ENCODE data around the gene SHF.

Gene SHF

GRCh38 chr15:45128971-45129639 is 58.7 kb downstream of the SHF start:
- TF ChIP-seq POLR2A (IDR thresholded peaks at IDR 0.05; ENCODE audit: low read depth, low read length), result no peak
- TF ChIP-seq TAF1 (IDR thresholded peaks at IDR 0.05; ENCODE audit: borderline replicate concordance, low read depth, low read length), result no peak
- TF ChIP-seq POLR2AphosphoS5 (IDR thresholded peaks at IDR 0.05; ENCODE audit: low read depth, low read length), result no peak
- FAIRE-seq (no peak), DNase-seq (ENCODE audit: insufficient read length) (no peak)

- DNase-seq (ENCODE audit: insufficient read length), result no peak
- no peak for TF ChIP-seq POLR2A (IDR thresholded peaks at IDR 0.05; ENCODE audit: low read depth, low read length)
- TF ChIP-seq POLR2AphosphoS5 (IDR thresholded peaks at IDR 0.05; ENCODE audit: low read depth, low read length), result no peak
- TF ChIP-seq TAF1 (IDR thresholded peaks at IDR 0.05; ENCODE audit: borderline replicate concordance, low read depth, low read length), result no peak
- no peak for FAIRE-seq
These were observed 61.1 kb downstream of the SHF start for GRCh38 chr15:45126535-45127158.

- TF ChIP-seq TAF1 (IDR thresholded peaks at IDR 0.05; ENCODE audit: borderline replicate concordance, low read depth, low read length), result no peak
- TF ChIP-seq POLR2A (IDR thresholded peaks at IDR 0.05; ENCODE audit: low read depth, low read length), result no peak
- no peak for TF ChIP-seq POLR2AphosphoS5 (IDR thresholded peaks at IDR 0.05; ENCODE audit: low read depth, low read length)
- FAIRE-seq (no peak), DNase-seq (ENCODE audit: insufficient read length) (no peak)
These were observed 64.4 kb downstream of the SHF start for GRCh38 chr15:45123397-45123796.

- DNase-seq (ENCODE audit: insufficient read length) (no peak), FAIRE-seq (no peak)
- TF ChIP-seq POLR2A (IDR thresholded peaks at IDR 0.05; ENCODE audit: low read depth, low read length) (no peak), TAF1 (IDR thresholded peaks at IDR 0.05; ENCODE audit: borderline replicate concordance, low read depth, low read length) (no peak), POLR2AphosphoS5 (IDR thresholded peaks at IDR 0.05; ENCODE audit: low read depth, low read length) (no peak)
These were observed 65.0 kb downstream of the SHF start for GRCh38 chr15:45122719-45123118.

- TF ChIP-seq TAF1 (IDR thresholded peaks at IDR 0.05; ENCODE audit: borderline replicate concordance, low read depth, low read length) (no peak), POLR2AphosphoS5 (IDR thresholded peaks at IDR 0.05; ENCODE audit: low read depth, low read length) (no peak), POLR2A (IDR thresholded peaks at IDR 0.05; ENCODE audit: low read depth, low read length) (no peak)
- FAIRE-seq (no peak), DNase-seq (ENCODE audit: insufficient read length) (no peak)
These were observed 65.9 kb downstream of the SHF start for GRCh38 chr15:45121706-45122417.

GRCh38 chr15:45121020-45121419 is 66.7 kb downstream of the SHF start:
- DNase-seq (ENCODE audit: insufficient read length) (no peak), FAIRE-seq (no peak)
- no peak for TF ChIP-seq TAF1 (IDR thresholded peaks at IDR 0.05; ENCODE audit: borderline replicate concordance, low read depth, low read length)
- no peak for TF ChIP-seq POLR2A (IDR thresholded peaks at IDR 0.05; ENCODE audit: low read depth, low read length)
- TF ChIP-seq POLR2AphosphoS5 (IDR thresholded peaks at IDR 0.05; ENCODE audit: low read depth, low read length), result no peak

- TF ChIP-seq TAF1 (IDR thresholded peaks at IDR 0.05; ENCODE audit: borderline replicate concordance, low read depth, low read length), result no peak
- TF ChIP-seq POLR2A (IDR thresholded peaks at IDR 0.05; ENCODE audit: low read depth, low read length), result no peak
- no peak for TF ChIP-seq POLR2AphosphoS5 (IDR thresholded peaks at IDR 0.05; ENCODE audit: low read depth, low read length)
- FAIRE-seq (no peak), DNase-seq (ENCODE audit: insufficient read length) (no peak)
These were observed 67.4 kb downstream of the SHF start for GRCh38 chr15:45120081-45120972.

- DNase-seq (ENCODE audit: insufficient read length), result no peak
- no peak for FAIRE-seq
- TF ChIP-seq POLR2AphosphoS5 (IDR thresholded peaks at IDR 0.05; ENCODE audit: low read depth, low read length) (no peak), TAF1 (IDR thresholded peaks at IDR 0.05; ENCODE audit: borderline replicate concordance, low read depth, low read length) (no peak), POLR2A (IDR thresholded peaks at IDR 0.05; ENCODE audit: low read depth, low read length) (no peak)
These were observed 68.8 kb downstream of the SHF start for GRCh38 chr15:45118996-45119395.

- FAIRE-seq (peak; percentile 99), DNase-seq (ENCODE audit: insufficient read length) (peak; percentile 91)
- no peak for TF ChIP-seq TAF1 (IDR thresholded peaks at IDR 0.05; ENCODE audit: borderline replicate concordance, low read depth, low read length)
- TF ChIP-seq POLR2A (IDR thresholded peaks at IDR 0.05; ENCODE audit: low read depth, low read length), result no peak
- no peak for TF ChIP-seq POLR2AphosphoS5 (IDR thresholded peaks at IDR 0.05; ENCODE audit: low read depth, low read length)
These were observed 69.6 kb downstream of the SHF start for GRCh38 chr15:45118131-45118588.

- TF ChIP-seq POLR2A (IDR thresholded peaks at IDR 0.05; ENCODE audit: low read depth, low read length) (no peak), POLR2AphosphoS5 (IDR thresholded peaks at IDR 0.05; ENCODE audit: low read depth, low read length) (no peak), TAF1 (IDR thresholded peaks at IDR 0.05; ENCODE audit: borderline replicate concordance, low read depth, low read length) (no peak)
- no peak for DNase-seq (ENCODE audit: insufficient read length)
- FAIRE-seq, result no peak
These were observed 70.2 kb downstream of the SHF start for GRCh38 chr15:45117308-45118130.

All from GM12892 (cell line).